NCI-H526 (cell line): ENCODE measurements around the gene SOD2.
A peak's percentile ranks its signal among the peaks of the same experiment; 100 is the strongest.
"Not testable (repeated sequence)": the region's sequence is repeated elsewhere in the genome, so short reads cannot be mapped to it uniquely, and the experiment has no call there.

Source experiments
- DNase-seq, 2 experiments: peaks; one replicate each; lab custom pipeline; 2025; lab: John Stamatoyannopoulos, UW

Gene SOD2

DNA sequence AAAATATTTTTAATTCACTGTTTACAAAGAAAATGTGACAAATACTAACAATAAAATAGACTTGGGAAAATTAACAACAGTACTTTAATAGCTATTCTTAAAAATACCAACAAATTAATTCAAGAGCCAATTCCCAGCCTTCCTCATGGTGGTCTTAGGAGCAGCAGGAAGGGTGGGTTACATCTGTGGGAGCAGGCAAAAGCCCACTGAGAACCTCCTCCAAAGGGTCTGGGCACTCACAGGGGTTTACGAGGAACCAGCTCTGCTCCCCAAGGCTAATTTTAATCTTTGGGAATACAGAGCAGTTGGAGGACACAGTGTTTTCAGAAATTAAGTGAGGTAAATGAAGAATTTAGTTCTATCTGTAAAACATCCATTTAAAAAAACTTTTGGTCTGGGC lies 10.2 kb downstream of the SOD2 start:
- no peak for DNase-seq

DNA sequence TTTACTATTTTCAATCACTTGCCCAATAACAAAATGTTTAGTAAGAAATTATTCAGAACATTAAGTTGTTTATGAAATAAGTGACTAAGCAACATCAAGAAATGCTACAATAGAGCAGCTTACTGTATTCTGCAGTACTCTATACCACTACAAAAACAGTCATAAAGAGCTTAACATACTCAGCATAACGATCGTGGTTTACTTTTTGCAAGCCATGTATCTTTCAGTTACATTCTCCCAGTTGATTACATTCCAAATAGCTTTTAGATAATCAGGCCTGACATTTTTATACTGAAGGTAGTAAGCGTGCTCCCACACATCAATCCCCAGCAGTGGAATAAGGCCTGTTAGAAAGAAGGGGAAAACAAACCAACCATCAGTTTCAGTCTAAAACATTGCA lies 10.7 kb downstream of the SOD2 start:
- DNase-seq, result no peak

DNA sequence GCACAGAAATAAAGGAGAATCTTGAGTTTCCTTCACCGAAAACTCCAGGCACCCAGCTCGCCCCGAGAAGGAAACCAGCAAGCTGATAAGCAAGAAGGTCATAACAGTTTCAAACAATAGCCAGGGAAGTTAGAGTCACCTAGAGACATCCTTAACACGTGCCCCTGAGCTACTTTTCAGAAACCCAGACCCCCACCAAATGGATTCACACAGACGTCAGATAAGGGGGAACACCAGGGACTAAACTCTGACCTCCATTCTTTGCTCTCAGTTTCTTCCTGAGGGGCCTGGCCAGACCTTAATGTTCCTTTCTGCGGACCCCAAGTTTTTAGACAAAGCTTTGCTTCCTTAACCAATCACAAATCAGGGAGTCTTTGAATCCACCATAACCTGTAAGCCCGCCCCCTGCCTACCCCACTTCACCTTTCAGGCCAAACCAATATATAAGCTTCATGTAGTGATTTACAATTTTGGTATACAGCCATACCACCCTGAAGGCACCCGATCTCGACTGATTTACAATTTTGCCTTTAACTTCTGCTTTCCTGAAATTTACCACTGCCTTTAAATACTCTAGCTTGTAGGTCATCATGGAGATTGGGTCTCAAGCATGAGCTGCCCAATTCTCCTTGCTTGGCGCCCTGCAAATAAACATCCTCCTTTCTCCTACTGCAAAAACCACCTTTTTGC lies 11.7 kb downstream of the SOD2 start:
- no peak for DNase-seq

DNA sequence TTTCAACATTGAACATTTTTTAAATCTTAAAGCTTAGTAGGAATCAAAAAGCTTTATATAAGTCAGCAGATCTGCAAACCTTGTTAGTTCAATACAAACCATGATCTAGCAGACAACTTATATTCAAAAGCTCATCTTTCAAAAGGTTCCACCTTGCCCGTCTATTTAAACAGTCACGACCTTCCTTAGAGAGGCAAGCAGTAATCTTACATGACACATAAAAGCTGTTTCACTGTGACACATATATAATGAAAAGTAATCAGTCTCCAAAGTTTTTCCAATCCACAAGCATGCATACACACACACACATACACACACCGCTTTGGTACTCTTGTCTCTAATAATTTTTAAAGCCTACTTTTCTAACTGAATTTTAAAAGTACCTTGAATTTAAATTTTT lies 12.9 kb downstream of the SOD2 start:
- no peak for DNase-seq

DNA sequence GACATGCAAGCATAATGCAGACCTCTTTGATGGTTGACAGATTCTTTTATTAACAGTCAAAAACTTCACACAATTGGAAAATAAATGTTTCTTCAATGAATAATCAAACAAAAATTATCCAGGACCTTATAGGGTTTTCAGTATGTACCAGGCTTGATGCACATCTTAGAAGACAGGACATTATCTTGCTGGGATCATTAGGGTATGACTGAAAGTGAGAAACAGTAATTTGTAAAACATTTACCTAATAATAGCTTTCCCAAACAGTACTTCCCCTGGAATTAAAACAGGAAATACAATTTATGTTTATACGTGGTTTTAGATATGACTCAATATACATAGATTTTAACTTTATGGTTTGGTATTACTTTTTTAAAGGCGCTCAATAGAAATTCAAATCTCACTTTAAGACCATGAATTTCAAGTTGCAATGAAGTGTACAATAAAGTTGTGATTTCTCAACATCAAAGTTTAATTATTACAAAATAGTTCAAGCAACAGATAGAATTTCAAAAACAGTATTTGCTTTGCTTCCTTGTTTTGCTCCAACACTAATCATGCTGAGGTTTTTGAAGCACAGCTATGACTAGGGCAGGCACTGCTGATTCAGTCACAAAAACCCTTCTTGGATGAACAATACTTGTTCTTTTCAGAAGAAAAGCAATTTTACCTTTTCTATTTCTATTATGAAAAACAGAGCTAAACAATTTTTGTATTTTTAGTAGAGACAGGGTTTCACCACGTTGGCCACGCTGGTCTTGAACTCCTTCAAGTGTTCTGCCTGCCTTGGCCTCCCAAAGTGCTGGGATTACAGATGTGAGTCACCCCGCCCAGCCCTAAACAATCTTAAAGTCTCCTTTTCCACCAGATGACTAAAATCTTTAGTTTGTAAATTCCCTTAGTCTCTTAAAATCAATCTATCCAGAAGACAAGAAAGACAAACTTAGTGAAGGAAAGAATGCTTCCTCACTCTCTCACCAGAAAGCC lies 13.7 kb downstream of the SOD2 start:
- no peak for DNase-seq

DNA sequence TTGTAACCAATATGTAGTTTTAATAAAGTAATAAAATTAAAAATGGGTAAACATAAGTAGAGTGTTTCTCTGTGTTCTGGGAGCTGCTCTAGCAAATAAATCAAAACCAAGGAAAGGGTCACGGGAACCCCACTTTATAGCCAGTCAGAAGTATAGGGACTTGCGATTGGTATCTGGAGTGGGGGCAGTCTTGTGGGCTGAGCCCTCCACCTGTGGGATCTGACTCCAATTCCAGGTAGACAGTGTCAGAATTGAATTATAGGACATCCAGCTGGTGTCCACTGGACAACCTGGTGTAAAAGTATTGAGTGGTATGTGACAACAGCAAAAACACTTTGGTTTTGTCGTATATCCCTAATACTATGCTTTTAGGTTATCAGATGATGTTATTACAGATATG lies 14.5 kb downstream of the SOD2 start:
- DNase-seq, result no peak

DNA sequence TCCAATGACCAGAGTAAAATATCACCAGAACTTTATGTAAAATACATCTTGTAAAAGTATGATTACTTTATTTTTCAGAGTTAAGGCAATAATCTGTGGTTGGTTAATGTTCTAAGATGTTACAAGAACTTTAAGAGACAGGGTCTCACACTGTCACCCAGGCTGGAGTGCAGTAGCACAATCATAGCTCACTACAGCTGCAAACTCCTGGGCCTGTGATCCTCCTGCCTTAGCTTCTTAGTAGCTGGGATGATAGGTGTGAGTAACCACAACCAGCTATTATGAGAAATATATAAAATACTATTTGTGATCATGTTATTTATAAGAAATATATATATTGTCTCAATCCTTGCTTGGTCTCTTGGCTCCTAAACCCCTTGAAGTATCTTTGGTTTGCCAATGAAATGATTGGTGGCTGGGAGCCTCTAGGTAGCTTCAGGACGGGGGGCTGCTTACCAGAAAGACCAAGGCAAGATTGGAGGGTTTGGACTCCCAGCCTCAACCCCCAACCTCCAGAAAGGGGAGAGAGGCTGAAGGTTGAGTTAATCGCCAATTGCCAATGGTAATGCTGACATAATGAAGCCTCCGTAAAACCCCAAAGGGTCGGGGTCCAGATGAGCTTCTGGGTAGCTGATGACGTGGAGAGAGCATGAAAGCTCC lies 15.4 kb downstream of the SOD2 start:
- DNase-seq, result no peak

DNA sequence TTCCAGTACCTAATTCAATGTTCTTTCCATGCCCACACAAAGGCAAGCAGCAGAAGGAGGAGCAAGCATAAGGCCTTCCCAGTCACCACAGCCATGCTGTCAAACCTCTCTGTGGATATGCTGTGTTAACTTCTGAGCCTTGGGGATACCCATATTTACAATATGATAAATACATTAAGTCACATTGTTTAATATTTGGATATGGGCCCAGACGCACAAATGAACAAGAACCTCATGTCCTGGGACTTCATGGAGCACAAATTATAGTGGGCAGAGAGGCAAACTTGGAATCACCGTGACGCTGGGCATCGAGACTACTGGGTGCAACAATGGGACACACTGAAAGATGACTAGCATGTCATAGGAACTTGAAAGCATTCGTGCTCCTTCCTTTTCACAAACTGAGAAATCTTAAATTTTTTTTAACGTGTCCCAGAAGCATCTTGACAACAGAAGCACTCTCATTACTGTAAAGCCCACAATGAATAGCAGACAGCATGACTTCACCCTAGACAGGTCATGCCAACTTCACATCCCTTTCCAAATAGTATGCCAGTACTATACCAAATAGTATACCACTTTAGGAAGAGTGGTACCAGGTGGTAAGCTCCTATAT lies 16.0 kb downstream of the SOD2 start:
- DNase-seq, result no peak

DNA sequence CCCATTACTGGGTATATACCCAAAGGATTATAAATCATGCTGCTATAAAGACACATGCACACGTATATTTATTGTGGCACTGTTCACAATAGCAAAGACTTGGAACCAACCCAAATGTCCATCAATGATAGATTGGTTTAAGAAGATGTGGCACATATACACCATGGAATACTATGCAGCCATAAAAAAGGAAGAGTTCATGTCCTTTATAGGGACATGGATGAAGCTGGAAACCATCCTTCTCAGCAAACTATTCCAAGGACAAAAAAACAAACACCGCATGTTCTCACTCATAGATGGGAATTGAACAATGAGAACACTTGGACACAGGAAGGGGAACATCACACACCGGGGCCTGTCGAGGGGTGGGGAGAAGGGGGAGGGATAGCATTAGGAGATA lies 16.8 kb downstream of the SOD2 start:
- not testable (repeated sequence) for DNase-seq

DNA sequence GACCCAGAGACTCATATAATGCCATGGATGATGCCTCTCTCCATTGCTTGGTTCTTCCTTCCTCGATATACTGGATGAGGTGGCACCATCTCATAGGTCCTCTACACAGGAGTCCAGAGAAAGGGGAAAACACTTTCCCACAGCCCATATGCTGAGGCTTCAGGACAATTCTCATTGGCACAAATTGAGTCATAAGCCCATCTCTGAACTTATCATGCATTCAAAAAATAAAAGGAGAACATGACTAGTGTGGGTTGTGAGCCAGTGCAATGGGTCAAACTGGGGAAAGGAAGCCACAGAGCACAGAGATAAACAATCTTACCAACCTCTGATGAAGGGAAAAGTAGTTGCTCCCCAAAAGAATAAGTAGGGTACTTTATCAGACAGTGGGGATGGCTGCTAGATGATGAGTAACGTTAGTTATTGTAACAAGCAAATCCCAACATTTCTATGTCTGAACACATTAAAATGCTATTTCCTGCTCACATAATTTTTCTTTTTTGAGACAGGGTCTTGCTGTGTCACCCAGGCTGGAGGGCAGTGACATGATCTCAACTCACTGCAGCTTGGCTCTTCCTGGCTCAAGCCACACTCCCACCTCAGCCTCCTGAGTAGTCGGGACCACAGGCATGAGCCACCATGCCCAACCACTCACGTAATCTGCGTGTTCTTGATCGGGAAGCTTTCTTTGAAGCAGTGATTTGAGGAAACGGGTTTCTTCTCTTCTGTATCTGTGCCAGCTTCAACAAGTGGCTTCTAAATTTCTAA lies 27.0 kb downstream of the SOD2 start:
- no peak for DNase-seq

DNA sequence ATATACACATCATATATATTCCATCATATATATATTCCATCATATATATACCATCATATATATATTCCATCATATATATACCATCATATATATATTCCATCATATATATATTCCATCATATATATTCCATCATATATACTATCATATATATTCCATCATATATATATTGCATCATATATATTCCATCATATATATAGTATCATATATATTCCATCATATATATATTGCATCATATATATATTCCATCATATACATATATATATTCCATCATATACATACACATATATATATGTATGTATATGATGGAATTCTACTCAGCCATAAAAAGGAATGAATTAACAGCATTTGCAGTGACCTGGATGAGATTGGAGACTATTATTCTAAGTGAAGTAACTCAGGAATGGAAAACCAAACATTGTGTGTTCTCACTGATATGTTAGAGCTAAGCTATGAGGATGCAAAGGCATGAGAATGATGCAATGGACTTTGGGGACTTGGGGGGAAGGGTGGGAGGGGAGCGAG lies 29.6 kb downstream of the SOD2 start:
- DNase-seq, result not testable (repeated sequence)

DNA sequence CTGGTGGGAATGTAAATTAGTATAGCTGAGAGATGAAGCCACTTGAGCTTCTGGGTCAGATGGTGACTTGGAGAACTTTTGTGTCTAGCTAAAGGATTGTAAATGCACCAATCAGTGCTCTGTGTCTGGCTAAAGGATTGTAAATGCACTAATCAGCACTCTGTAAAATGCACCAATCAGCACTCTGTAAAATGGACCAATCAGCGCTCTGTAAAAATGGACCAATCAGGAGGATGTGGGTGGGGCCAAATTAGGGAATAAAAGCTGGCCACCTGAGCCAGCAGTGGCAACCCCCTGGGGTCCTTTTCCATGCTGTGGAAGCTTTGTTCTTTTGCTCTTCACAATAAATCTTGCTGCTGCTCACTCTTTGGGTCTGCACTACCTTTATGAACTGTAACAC lies 31.1 kb downstream of the SOD2 start:
- not testable (repeated sequence) for DNase-seq

DNA sequence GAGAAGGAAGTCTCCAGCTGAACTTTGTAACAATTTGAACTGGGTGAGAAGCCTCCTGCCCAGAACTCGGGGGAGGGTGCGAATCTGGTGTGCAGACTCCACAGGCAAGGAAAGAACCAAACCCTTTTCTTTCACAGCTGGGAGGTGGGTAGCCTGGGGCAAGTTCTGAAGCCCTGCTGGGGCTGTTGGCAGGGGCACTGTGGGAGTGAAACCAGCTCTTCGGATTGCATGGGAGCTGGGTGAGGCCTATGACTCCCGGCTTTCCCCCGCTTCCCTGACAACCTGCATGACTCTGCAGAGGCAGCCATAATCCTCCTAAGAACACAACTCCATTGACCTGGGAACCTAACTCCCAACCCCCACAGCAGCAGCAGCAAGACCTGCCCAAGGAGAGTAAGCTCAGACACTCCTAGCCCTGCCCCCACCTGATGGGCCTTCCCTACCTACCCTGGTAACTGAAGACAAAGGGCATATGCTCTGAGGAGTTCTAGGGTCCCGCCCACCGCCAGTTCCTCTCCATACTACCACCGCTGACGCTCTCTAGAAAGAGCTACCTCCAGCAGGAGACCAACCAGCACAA lies 37.5 kb downstream of the SOD2 start:
- no peak for DNase-seq

DNA sequence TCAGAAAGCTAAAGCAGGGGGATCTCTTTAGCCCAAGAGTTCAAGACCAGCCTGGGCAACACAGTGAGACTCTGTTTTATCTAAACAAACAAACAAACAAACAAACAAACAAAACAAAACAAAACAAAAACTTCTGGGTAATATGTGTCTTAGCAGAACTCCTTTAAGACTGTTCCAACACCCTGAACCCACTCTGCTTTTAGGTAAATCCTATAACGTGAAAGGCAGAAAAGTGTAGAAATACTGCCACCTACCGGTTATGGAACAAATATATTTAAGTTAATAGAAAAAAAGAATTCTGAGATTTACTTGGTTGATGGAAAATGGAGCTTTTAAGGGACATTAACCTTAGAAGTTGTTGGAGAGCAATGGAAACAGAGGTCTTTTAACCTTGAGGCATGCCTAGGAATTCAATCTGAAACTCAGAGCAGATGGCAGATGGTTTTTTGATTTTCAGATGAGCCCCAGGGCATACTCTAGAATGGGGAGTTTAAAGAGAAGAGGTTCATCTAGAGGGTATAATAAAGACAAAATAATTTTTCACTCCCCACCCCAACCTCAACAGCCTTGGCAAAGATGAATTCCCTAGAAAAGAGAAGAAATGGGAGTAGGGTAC lies 38.5 kb downstream of the SOD2 start:
- peak; percentile 2 to 72 for DNase-seq

DNA sequence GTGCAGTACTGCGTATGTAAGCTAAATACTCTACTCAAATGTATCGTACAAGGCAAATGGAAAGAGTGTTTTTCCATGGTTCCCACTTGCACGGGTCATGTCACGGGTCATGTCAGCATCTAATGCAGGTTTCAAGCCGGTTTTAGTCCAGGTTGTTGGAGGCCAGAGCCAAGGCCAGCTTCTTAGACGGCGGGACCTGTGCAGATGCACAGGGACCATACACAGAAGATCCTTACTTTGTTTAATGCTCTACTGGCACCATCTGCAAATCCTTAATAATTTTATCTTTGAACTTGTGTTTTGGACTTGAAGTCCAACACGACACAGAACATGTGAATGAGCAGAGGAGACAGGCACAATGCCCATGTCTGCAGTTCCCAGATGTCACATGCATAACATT lies 42.7 kb downstream of the SOD2 start:
- no peak for DNase-seq

DNA sequence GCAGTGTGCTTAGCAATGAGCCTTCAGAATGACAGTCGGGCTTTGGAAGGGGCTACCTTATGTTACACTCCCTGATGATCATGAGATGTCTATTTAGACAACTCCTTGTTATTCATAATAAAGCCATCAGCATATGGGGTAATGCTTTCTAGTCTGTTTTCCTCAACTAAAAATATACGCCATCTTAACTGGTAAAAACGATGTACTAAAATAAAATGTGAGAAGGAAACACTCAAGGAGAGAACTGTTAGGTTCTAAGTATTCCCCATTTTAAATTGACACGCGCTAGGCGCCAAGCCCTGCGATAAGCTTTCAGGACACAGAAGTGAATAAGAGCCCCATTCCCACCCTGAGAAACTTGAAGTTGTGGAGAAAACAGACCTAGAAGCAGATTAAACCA lies 43.6 kb downstream of the SOD2 start:
- no peak for DNase-seq

DNA sequence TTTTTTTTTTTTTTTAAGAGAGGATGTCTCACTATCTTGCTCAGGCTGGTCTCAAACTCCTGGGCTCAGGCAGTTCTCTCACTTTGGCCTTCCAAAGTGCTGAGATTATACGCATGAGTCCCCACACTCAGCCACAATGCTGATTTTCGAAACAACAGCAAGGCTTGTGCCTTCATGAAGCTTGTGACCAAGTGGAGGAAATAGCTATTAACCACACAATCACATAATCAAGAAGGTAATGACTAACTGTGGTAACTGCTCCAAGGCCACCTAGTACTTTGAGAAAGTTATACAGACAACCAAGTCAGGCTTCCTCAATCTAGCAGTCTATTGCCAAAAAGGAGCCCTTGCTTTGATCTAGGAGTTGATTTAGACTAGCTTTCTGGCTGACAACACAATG lies 46.3 kb downstream of the SOD2 start:
- DNase-seq, result no peak

DNA sequence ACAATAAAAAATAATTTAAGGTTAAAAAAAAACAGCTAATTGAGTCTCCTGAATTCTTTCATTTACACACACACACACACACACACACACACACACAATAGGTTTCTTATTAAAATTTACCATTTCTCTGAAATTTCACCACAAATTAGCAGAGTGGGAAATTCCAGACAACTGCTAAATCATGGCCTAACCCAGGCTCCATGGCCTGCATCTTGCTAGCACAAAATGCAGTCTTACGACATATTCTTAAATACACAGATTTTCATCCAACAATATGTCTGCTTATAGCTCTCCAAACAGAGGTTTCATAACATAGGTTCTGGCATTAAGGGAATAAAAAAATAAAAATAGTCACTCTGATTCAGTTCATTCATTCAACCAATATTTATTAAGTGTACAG lies 46.9 kb downstream of the SOD2 start:
- DNase-seq, result no peak

DNA sequence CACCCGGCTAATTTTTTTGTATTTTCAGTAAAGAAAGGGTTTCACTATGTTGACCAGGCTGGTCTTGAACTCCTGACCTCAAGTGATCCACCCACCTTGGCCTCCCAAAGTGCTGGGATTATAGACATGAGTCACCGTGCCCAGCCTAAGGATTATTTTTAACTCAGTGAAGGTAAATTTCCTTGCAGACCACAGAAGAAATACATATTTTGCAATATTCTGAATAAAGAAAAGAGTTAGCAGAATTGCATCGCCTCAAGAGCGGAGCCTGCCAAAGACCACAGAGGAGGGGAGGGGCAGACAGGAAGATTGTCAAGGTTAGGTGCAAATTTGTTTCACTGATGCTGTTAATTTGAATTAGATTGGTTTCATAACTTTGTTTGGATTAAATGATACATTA lies 47.4 kb downstream of the SOD2 start:
- no peak for DNase-seq
